Endothelial cell (in vitro differentiated cells): ENCODE results near the gene STX17. TPM values are rescaled to one million over a fixed set of nuclear protein-coding genes. Genes with fewer than 3 reads are reported as not detected.

Experiments used
- DNase-seq: peaks from one replicate; pipeline ENCODE4 v3.0.0; 2021; ENCODE audit warnings: low spot score
- H3K27ac Mint-ChIP-seq: one replicate; pipeline ENCODE4 v1.8.0; 2021; ENCODE audit warnings: mixed read lengths, inconsistent platforms; ENCODE audit not compliant: unreplicated experiment
- H3K27me3 Mint-ChIP-seq: one replicate; pipeline ENCODE4 v1.8.0; 2021; ENCODE audit warnings: mild to moderate bottlenecking, moderate library complexity, mixed read lengths, inconsistent platforms; ENCODE audit not compliant: unreplicated experiment
- H3K36me3 Mint-ChIP-seq: one replicate; pipeline ENCODE4 v1.8.0; 2021; ENCODE audit warnings: mild to moderate bottlenecking, low read depth, mixed read lengths, inconsistent platforms; ENCODE audit not compliant: unreplicated experiment
- H3K4me1 Mint-ChIP-seq: one replicate; pipeline ENCODE4 v1.8.0; 2021; ENCODE audit warnings: mild to moderate bottlenecking, mixed read lengths, inconsistent platforms; ENCODE audit not compliant: unreplicated experiment
- H3K4me3 Mint-ChIP-seq: one replicate; pipeline ENCODE4 v1.8.0; 2021; ENCODE audit warnings: mild to moderate bottlenecking, mixed read lengths, inconsistent platforms; ENCODE audit not compliant: unreplicated experiment
- H3K9me3 Mint-ChIP-seq: one replicate; pipeline ENCODE4 v1.8.0; 2021; ENCODE audit warnings: mixed read lengths, inconsistent platforms; ENCODE audit not compliant: unreplicated experiment
- CTCF ChIP-seq: fragments of 200-600 bp; sonication (generic); IDR thresholded peaks from one replicate; pipeline ENCODE4 v1.5.0; 2021; ENCODE audit warnings: antibody characterized with exemption; ENCODE audit not compliant: unreplicated experiment
- total RNA-seq: library from RNA; stranded (reverse); fragmentation: NEBNext Ultra II Directional; extraction: Animal tissue kit (Norgen Biotek cat#: 25700); gene quantifications from one replicate; pipeline ENCODE4 v1.2.1, GENCODE V29; 2021; ENCODE audit not compliant: unreplicated experiment

STX17 gene
- total RNA-seq, 1 donor from 2014 or later = 28.5 TPM

GRCh38 chr9:99970481-99970880 is 64.0 kb downstream of the STX17 start:
- H3K4me1 Mint-ChIP-seq = peaks cover 7% of the 10 kb centered on the region
- H3K27ac Mint-ChIP-seq = no peak overlapping the region
- DNase-seq = no peak
- no peak overlapping the region for H3K4me3 Mint-ChIP-seq
- H3K27me3 Mint-ChIP-seq = no peaks in the 10 kb centered on the region
- H3K36me3 Mint-ChIP-seq = peaks cover 8% of the 10 kb centered on the region
- H3K9me3 Mint-ChIP-seq = no peaks in the 10 kb centered on the region
- TF ChIP-seq CTCF = no peak

GRCh38 chr9:99971410-99971809 is 65.0 kb downstream of the STX17 start:
- TF ChIP-seq CTCF = no peak
- Mint-ChIP-seq H3K36me3 (peaks cover 8% of the 10 kb centered on the region), H3K4me1 (no peaks in the 10 kb centered on the region), H3K9me3 (no peaks in the 10 kb centered on the region), H3K27me3 (no peaks in the 10 kb centered on the region), H3K27ac (no peak overlapping the region), H3K4me3 (no peak overlapping the region)
- no peak for DNase-seq

- TF ChIP-seq CTCF = no peak
- no peak overlapping the region for H3K4me3 Mint-ChIP-seq
- H3K36me3 Mint-ChIP-seq = no peaks in the 10 kb centered on the region
- DNase-seq = no peak
- H3K27ac Mint-ChIP-seq = no peak overlapping the region
- no peaks in the 10 kb centered on the region for H3K9me3 Mint-ChIP-seq
- H3K4me1 Mint-ChIP-seq = peaks cover 8% of the 10 kb centered on the region
- H3K27me3 Mint-ChIP-seq = no peaks in the 10 kb centered on the region
These were observed 67.0 kb downstream of the STX17 start for GRCh38 chr9:99973455-99973854.

- no peak for DNase-seq
- Mint-ChIP-seq H3K36me3 (no peaks in the 10 kb centered on the region), H3K4me3 (no peak overlapping the region), H3K9me3 (no peaks in the 10 kb centered on the region), H3K27me3 (no peaks in the 10 kb centered on the region), H3K27ac (no peak overlapping the region), H3K4me1 (peaks cover 8% of the 10 kb centered on the region)
- TF ChIP-seq CTCF = no peak
These were observed 70.8 kb downstream of the STX17 start for GRCh38 chr9:99977033-99977792.

GRCh38 chr9:99978221-99978620 is 71.8 kb downstream of the STX17 start:
- peaks cover 8% of the 10 kb centered on the region for H3K4me1 Mint-ChIP-seq
- no peak for TF ChIP-seq CTCF
- H3K36me3 Mint-ChIP-seq = no peaks in the 10 kb centered on the region
- no peak for DNase-seq
- no peak overlapping the region for H3K27ac Mint-ChIP-seq
- H3K9me3 Mint-ChIP-seq = no peaks in the 10 kb centered on the region
- no peaks in the 10 kb centered on the region for H3K27me3 Mint-ChIP-seq
- H3K4me3 Mint-ChIP-seq = no peak overlapping the region
